Measurements from ENCODE around the gene NME5.

The NME5 gene

DNA sequence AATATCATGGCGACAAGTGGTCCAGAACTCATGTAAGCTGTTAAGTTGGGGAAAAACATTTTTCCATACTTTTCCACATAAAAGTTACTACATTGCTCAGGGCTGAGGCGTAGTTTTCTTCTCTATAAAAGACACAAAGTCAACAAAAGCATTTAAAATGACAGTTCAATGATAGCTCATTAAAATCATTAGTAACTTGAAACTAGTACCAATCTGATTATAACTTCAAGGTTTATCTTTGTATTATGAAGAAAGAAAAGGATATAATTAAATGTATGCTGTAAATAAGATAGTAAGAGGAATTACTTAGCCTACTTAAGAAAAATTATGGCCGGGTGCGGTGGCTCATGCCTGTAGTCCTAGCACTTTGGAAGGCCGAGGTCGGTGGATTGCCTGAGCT, 9.9 kb downstream of the NME5 start:
- no peak for DNase-seq

DNA sequence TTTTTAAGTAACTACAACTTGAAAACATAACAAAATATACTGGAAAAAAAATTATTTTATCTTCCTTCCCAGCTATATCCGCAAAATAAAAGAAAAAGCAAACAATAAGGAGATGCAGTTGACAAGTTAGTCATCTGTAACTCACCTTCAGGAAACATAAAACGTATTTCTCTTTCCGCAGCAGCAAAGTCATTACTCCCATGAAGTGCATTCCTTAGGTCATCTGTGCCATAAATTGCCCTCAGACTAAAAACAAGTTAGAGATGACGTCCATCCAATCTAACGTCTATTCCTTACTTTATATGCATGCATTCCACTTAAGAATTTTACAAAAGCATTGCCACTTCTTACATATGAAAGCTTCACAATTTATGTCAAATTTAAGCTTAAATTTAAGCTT, 10.9 kb downstream of the NME5 start:
- no peak for DNase-seq

DNA sequence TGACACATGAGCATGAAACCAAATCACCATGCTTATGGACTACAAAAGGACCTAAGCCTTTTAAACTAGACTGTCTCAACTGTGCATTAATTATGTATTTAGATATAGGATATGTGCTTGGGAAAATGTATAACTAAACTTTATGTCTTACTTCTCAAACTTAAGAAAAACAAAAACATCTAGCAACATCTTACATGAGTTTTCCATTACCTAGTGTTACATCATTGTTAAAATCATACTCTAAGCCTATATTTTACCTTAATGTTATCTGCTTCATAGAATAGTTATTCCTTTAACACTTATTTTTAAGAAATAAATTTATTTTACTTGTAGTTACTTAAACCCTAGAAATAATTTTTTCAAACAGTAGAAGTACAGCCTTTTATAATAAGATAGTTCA, 24.0 kb downstream of the NME5 start:
- no peak for DNase-seq

DNA sequence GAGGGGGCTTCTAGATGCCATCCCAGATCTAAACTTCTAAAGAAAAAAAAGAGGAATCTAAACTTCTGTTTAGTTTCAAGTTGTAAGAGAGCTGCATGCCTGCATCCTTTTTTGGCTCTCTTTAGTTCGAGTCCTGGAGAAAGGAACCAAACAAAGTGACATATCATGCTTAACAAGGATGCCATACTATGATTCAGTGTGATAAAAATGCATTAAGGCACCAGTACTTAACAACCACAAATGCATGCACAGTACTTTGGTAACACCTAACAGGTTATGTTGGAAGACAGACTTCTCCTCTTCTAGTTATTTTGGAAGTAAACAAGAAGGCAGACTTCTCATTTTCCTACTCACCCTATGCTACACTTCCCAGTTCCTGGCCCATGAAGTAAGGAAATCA, 27.3 kb downstream of the NME5 start:
- no peak for DNase-seq

DNA sequence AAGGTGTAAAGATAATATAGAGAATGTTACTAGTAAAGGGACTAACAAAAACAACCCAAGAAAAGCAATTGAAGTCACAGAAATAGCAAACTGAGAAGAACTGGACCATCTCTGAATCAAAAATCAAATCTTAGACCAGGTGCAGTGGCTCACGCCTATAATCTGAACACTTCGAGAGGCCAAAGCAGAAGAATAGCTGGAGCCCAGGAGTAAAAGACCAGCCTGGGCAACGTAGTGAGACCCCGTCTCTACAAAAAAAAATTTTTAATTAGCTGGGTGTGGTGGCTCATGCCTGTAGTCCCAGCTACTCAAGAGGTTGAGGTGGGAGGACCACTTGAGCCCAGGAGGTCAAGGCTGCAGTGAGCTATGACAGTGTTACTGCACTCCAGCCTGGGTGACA, 28.0 kb downstream of the NME5 start:
- DNase-seq, result no peak

DNA sequence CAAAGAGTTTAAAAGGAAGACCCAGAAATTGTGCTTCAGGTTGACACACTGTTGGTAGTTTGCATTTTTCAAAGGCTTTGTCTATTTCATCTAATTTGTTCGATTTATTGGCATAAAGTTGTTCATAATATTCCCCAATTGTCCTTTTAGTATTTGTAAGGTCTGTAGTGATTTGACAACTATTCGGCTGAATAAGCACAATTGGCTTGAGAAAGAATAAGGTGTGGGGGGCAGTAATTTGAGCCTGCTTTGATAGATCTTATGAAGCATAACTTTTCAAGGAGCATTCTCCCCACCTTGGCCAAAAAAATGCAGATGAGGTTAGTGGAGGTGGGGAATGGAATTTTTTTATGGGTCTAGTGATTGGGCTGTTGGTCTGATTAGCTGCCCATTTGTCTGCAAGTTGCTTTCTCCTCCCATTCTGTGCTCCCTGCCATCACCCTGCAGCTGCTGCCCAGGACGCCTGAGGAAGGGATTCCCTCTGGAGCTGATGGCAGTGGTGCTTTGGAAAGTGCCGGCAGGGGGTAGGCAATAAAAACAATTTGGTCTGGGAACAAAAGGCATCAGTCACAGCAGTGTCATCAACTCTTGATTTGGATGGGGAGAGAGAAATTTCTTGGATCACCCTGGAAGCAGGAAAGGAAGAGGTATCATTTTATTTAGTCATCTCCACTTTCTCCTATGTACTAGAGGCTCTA, 28.8 kb downstream of the NME5 start:
- no peak for DNase-seq

DNA sequence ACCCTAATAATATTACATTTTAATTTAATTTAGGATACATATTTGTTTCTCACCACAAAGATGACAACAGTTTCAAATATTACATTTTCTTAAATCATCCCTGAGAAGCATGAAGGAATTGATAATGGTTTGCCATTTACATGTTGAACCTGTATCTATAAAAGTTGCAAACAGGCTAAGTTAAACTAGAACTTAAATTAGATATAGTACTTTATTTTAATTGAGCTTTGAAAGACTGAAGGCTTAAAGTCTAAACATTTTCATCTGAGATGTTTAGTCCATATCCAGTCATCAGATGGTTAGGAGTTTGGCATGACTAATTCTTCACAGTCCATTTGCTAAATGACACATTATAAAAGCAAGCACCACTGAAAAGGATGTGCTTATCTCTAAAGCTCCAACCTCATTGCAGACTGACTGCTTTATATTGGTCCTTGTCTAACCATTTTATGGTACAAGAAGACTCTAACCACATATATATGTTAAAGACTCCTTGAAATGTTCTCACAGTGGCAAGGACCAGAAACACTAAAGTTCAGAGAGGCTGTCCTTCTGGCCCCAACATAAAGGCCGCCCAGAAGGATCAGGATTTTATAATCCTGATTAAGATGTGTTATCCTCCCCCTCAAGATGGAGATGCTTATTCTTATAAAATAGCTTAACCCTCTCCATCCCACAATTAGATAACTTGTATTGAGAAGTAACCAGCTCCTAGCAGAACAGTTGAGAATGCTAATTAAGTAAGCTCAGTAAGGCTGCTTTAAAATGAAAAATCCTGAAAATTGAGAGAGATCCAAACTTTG, 29.6 kb downstream of the NME5 start:
- no peak for DNase-seq

DNA sequence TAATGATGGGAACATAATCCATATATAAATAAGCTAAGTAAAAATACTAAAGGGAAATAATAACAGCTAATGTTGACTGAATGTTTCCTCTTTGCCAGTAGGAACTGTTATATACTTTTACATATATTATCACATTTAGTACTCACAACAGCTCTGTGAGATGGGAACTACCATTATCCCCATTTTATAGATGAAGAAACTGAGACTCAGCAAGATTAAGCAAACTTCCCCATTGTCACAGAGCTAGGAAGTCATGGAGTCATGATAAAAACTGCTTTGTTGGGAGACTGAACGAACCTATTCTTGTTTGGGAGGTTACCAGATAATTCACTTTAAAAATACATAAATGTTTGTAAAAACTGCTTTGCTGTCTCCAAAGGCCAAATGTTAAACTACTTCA, 32.0 kb downstream of the NME5 start:
- DNase-seq, result no peak

DNA sequence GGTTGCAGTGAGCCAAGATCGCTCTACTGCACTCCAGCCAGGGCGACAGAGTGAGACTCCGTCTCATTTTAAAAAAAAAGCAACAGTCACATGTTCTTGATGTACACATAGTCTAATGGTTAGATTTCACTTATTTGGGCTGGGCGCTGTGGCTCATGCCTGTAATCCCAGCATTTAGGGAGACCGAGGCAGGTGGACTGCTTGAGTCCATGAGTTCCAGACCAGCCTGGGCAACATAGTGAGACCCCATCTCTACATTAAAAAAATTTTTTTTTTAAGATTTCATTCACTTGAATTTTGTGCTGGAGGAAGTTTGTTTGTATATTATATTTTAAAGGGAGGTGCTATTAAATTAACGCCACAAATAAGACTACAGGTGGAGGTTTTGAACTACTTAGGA, 33.5 kb downstream of the NME5 start:
- DNase-seq, result no peak

DNA sequence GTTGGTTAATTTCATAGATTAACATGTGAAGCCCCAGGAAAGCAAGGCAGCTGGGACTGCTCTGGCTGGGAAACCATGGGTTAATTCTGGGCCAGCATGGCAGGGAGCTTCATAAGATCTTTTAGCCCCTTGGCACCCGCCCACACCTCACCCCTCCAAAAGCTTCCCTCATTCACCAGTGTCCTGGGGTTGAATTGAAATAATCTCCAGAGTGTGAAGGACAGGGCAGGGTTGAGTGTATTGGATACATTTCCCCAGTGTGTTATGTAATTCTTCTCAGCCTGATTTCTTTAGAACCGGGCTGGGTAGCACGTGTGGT, 36.0 kb downstream of the NME5 start:
- no peak for DNase-seq

DNA sequence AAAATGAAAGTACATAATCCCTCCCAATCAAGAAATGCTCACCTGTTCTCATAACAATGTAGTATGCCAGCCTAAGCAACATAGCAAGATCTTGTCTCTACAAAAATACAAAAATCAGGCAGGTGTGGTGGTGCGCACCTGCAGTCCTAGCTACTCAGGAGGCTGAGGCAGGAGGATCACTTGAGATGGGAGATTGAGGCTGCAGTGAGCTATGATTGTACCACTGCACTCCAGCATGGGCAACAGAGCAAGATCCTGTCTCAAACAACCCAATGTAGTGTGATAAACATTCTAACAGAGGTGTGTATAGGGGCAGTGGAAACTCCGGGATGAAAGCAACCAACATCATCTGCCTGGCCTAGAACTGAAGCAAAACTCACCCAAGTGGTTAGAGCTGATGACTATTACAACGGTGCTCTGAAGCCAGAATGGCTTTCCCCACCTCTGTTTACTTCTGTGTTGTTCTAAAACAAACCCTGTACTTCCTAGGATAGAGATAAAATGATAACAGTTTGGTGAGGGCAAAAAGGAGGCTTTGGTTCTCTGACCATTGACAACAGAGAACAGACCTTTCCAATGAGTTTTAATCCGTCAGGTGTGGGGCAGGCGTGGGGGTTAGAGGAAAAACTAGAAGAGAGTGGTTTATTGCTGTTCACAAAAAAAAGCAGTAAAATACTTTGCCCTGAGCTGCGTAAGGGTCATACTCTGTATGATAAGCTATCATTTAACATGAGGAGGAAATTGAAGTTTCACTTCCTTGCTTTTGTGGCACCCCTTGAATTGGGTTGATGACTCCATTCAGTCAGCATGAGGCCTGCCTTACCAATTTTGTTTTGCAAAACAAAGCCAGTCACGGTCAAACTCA, 36.5 kb downstream of the NME5 start:
- DNase-seq, result no peak

DNA sequence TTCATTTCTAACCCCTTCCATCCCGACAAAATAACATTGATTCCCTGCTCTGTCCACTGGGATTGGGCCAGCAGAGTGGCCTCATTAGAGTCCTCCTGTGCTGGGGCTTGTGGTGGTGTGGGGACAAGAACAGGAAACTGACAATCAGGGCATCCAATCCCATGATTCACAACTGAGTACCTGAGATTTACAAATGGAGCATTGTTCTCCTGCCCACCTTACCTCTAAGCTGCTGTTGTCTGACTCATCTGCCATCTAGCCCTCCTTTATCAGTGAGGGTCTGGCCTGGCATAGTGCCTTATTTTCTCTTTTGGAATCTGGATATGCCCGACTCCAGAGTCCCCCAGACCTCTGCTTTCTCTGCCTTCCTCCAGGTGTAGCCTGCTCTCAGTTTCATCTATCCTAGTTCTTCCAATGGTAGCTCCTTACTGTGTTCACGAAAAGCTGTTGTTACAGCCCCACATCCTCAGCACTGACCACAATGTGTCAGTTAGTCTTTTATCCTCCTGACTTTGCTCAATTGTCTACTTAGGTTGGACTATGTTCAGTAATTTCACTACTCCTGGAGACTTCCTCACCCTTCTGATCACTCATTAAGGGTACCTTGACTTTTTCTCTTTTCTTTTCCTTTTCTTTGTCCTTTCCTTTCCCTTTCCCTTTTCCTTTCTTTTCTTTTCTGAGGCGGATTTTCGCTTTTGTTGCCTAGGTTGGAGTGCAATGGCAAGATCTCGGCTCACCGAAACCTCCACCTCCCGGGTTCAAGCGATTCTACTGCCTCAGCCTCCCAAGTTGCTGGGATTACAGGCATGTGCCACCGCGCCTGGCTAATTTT, 42.0 kb downstream of the NME5 start:
- no peak for DNase-seq

DNA sequence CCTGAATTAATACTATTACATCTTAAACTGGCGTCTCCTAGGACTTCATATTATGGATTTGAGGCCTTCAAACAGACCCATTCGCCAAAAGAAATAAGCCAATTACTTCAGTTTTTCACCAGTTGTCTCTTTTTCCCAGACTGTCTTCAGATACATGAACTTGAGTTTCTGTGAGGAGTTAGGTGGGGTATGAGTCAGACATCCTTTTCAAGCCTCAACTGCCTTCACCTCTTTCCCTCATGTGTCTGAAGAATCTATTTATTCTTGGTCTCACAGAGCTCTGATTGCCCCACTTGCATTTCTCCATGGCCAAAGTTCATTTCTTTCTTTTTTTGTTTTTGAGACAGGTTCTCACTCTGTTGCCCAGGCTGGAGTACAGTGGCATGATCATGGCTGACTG, 42.9 kb downstream of the NME5 start:
- DNase-seq, result no peak

DNA sequence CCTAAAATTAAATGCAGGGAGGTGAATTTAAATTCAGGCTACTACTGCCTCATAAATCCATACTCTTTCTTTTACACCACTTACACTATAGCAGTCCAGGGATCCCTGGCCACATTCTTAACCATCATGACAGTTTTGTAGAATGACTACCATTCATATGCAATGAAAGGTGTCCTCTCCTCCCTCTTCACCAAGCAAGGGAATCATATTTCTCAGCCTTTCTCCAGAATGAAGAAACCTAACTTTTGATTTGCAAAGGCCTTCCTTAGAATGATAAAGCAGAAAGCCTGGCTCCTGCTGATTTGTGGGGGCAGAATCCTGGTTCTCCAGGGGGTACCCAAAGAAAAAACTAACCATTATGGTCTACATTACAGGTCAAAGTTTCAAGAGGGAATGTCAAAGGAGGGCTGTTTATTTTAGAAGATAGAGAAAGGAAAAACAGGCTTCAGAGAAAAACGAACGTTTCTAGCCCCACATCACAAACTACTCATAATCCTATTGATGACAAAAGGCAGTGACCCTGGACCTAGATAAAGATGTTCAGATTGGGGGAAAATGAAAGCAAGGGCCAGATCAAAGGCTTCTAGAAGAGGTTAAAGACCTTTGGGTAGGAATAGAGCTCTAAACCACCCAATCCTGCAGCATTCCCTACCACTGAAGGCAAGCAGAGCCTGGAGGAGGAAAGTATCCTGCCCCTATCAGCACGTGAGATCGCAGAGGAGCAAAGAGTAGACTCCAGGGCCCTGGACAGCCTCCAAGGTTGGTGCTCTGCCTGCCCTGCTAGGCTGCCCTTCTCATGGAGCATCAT, 43.9 kb downstream of the NME5 start:
- no peak for DNase-seq

DNA sequence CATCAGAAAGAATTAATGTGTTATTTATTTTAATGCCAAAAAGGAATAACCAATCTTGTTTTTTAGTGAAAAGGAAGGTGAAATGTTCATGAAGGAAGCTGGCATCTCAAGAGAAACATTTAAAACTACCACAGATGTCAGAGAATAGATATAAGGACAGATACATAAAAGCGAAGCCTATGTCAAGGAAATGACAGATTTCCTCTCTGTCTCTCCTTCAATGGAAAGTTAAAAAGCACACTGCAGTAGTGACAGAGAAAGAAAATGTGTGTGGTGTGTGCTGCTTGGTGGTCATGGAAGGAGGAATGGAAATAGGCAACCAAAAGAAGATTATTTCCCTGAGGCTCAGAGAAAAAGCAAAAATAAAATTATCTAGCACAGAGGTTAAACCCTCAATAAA, 46.2 kb downstream of the NME5 start:
- DNase-seq, result no peak

DNA sequence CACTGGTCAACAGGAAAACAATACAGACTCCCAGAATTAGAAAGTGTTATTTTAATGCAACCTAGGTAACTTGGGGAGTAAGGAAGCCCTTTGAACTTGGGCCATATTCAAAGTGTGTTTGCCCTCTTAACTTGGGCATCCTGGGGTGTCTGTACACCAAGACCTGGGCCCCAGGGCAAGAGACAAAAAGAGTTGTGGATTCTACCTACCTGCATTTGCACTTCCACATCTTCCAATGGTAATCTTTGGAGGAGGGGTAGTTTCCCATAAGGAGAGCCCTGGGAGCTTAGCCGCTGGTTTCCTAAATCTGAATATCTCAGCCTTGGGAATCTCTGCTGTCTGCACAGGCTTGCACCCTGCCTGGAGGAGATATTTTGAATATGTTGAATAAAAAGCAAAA, 46.9 kb downstream of the NME5 start:
- no peak for DNase-seq

DNA sequence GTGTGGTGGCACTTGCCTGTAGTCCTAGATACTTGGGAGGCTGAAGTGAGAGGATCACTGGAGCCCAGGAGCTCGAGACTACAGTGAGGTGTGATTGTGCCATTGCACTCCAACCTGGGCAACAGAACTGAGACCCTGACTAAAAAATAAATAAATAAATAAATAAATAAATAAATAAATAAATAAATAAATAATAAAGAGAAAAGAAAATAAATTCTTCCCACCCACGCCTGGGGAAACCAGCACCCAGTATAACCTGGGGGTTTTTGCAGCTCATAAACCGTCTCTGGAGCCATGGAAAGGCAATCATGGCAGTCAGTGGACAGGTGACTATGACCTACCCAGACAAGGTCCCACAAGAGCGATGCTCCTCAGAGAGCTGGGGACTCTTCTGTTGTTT, 47.5 kb downstream of the NME5 start:
- no peak for DNase-seq

DNA sequence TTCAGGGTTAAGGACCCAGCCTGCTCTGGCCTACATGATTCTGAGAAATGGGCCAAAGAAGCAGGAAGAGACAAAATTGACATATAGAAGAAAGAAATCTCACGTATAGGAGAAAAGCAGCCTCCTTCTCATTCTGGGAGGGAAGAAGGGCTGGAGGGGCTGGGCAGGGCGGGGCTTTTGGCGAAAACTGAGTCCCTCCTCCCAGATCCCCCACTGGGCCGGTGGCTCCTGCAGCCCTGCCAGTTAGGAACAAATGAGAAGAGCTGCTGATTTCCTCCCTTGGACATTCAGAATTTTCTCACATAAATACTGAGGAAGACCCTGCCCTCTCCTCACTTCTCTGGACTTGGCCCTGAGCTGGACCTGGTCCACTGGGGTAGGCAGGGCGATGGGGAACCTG, 55.5 kb downstream of the NME5 start, which contains the start of gene WNT8A:
Gene WNT8A, plus strand, starts transcription at position 332 of the 400 bp plus-strand sequence. CDS start 95 bp downstream, outside the sequence.
- DNase-seq, result no peak

DNA sequence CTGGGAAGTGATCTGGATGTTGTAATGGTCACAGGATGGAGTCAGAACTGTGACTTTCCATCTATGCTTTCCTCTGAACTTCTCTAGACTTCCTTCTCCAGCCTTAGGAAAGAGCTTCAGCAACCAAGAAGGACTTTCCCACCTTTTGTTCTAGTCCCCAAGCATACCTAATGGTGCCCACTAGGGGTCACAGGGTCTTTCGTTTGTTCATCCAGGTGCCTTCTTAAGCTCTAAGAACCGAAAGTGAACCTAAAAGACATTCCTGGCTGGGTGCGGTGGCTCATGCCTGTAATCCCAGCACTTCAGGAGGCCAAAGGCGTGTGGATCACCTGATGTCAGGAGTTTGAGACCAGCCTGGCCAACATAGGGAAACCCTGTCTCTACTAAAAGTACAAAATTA, 57.2 kb downstream of the NME5 start:
- no peak for DNase-seq

DNA sequence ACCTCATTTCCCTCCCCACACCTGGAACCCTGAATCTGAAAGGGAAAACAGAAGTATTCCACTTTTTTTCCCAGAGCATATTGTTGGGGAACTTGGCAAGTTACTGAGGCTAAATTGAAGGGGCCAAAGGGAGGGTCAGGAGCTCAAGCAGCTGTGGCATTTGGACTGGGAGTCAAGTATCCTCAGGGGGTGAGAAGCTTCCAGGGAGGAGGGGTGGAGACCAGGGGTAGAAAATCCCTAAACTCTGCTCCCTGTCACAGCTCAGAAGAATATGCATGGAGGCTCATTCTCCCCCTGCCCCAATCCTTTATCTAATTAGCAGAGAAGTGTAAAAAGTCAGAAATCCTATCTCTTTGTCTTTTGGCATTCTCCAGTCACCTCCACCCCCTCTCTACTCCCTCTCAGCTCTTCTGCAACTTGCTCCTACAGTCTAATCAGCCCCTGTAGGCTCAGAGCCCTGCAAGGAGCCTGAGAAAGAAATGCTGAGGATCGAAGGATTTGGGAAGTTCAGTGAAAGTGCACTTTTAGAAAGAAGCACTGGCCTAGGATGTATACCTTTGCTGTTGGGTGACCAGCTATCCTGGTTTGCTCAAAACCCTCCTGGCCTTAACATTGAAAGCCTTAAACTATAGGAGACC, 61.1 kb downstream of the NME5 start:
- no peak for DNase-seq

DNA sequence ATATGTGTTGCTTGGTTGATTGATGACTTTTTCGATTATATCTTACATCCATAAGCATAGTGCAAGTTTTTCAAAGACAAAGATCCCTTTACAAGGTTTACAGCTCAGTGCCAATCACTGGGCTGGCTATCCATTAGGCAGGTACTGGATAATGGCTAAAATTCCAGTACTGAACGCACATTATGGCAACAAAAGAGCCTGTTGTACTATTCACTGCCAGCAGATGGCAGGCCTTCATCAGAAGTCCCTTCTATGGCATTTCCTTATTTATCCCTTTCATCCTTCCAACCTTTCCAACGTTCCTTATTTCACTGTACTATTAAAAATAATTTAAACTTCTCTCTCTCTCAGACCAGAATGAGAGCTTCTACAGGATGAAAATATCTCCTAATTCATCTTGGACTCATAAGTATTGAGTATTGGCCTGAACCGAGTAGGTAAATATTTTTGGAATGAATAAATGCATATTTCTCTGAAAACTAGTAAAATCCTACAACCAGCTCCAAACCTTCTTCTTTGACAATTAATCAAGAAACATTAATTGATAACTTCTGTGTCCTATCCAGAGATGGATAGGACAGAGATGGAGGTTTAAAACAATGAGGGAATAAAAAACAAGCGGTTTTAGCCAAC, 62.0 kb downstream of the NME5 start:
- no peak for DNase-seq
